IPS-15b (cell line): ENCODE data around the gene YPEL2.

ENCODE experiments used
- H3K27me3 ChIP-seq: one replicate; pipeline ENCODE4 v1.6.1; 2013; ENCODE audit warnings: low read length; ENCODE audit not compliant: control insufficient read depth, insufficient read depth
- H3K36me3 ChIP-seq: one replicate; pipeline ENCODE4 v1.6.1; 2013; ENCODE audit warnings: low read length; ENCODE audit not compliant: control insufficient read depth, insufficient read depth
- H3K4me1 ChIP-seq: one replicate; pipeline ENCODE4 v1.6.1; 2013; ENCODE audit warnings: mild to moderate bottlenecking, low read length; ENCODE audit not compliant: control insufficient read depth, insufficient read depth
- H3K4me3 ChIP-seq: one replicate; pipeline ENCODE4 v1.5.1; 2013; ENCODE audit warnings: low read depth, low read length
- H3K9ac ChIP-seq: one replicate; pipeline ENCODE4 v1.6.1; 2013; ENCODE audit warnings: low read depth, mild to moderate bottlenecking, low read length
- H3K9me3 ChIP-seq: one replicate; pipeline ENCODE4 v1.6.1; 2013; ENCODE audit warnings: mild to moderate bottlenecking, low read length; ENCODE audit not compliant: control insufficient read depth, insufficient read depth

The YPEL2 gene

DNA sequence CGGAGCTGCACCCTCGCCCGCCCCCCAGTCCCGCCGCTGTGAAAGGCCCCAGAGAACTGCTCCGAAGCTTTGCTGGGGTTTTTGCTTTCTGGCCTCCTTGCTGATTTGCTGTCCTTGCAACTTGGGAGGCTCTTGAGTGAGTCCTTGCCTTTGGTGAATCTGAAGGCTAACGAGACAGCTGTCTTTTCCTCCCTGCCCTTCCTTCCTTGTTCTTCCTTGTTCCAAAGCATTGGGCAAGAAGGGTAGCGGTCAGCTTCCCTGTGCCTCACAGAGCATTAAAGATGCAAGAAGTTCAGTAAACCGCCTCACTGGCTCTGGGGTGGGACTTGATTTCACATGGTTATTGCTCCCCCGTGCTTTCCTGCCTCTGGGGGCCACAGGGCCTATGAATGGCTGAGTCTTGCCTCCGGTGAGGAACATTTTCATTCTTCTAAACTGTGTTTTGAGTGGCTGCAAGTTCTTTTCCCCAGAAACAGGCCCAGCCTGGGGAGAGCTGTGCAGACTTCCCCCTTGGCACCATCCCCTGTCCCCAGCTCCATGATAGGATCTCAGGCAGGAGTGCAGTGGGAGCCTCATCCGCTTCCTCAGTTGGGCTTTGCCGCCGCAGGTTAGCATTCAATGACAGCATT, 1.4 kb downstream of the YPEL2 start:
- Histone ChIP-seq H3K36me3 (no peaks in the 10 kb centered on the region), H3K9ac (peak overlapping the region; percentile 28), H3K9me3 (no peaks in the 10 kb centered on the region), H3K4me1 (peaks cover 15% of the 10 kb centered on the region), H3K4me3 (peak overlapping the region; percentile 63), H3K27me3 (peaks cover 20% of the 10 kb centered on the region)

DNA sequence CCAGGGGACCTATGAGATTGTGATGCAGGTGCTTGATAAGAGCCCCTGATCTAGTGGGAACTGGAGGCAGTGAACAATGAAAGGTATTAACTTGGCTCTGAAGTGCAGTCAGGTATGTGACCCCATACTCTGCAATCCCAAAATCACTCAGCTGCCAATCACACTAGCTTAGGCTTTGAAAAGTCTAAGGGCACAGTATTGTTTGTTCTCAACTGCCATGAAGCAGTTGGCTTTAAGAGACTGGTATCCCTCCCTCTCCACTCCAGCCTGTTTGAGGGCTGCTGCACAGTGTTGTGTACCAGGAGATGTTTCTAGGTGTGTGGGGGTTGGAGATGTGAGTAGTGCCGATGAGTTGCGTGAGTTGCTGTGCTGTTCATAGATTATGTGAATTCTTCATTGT, 2.4 kb downstream of the YPEL2 start:
- H3K27me3 ChIP-seq, result peaks cover 20% of the 10 kb centered on the region
- no peaks in the 10 kb centered on the region for H3K9me3 ChIP-seq
- H3K4me3 ChIP-seq, result no peak overlapping the region
- peaks cover 15% of the 10 kb centered on the region for H3K4me1 ChIP-seq
- H3K36me3 ChIP-seq, result no peaks in the 10 kb centered on the region
- H3K9ac ChIP-seq, result no peak overlapping the region

DNA sequence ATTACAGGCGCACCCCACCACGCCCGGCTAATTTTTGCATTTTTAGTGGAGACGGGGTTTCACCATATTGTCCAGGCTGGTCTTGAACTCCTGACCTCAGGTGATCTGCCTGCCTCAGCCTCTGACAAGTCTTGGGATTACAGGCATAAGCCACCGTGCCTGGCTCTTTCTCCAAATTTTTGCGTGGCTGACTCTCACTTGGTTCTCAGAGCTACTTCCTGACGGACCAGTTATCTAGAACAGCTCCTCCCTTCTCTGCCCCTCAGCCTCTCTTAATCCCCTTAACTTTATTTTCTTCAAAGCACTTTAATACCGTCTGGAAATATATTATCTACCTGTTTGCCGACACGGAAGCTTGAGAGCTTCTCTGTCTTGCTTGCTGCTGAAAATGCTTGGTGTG, 4.2 kb downstream of the YPEL2 start:
- Histone ChIP-seq H3K4me3 (no peak overlapping the region), H3K9ac (no peak overlapping the region)

DNA sequence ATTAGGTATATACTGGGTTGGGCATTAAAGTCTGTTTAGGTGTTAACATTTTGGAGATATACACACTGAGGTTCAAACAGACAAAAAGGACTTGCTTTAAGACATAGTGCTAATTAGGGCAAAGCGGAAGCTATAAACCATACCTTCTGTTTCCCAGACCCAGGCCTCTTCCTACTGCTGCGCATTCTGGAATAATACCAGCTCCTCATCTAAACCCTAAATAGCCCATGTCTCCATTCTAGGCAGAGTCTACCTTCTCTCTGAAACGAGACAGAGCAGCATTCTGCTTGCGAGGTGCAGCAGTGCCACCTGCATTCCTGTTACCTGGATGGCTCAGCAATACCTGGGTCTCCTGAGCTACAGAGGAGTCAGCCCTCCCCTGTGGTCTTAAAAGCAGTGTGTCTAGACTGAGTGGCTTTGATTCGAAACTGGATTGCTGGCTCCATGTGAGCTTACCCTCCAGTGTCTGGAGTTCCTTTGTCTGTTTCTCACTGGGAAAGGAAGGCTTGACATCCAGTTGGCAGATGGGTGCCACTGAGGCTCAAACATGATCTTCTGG, 6.4 kb downstream of the YPEL2 start:
- Histone ChIP-seq H3K4me3 (no peak overlapping the region), H3K9ac (no peak overlapping the region), H3K9me3 (no peaks in the 10 kb centered on the region), H3K27me3 (peaks cover 15% of the 10 kb centered on the region), H3K36me3 (no peaks in the 10 kb centered on the region), H3K4me1 (peaks cover 3% of the 10 kb centered on the region)

More for the DNA sequence above, 4.2 kb downstream of the YPEL2 start:
- Histone ChIP-seq H3K36me3 (no peaks in the 10 kb centered on the region), H3K9me3 (no peaks in the 10 kb centered on the region), H3K4me1 (peaks cover 3% of the 10 kb centered on the region), H3K27me3 (peaks cover 20% of the 10 kb centered on the region)

DNA sequence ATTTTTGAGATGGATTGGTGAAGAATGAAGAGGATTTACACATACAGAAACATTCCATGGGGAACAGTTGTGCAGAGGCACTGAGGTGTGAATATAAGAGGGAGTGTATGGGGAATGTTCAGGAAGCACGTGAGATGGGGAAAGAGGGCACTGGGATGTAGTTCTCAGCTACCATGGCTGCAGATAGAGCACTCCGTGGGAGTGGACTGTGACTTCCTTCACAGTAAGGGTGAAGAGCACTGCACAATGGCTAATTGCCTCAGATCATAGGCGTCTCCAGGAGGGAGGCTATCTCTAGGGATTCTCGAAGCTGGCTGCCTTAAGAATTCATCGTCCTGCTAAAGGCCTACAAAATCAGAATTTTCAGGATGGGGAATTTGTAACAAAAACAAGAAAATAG, 7.0 kb downstream of the YPEL2 start:
- peaks cover 8% of the 10 kb centered on the region for H3K27me3 ChIP-seq
- H3K36me3 ChIP-seq, result no peaks in the 10 kb centered on the region
- no peaks in the 10 kb centered on the region for H3K9me3 ChIP-seq
- H3K9ac ChIP-seq, result no peak overlapping the region
- no peaks in the 10 kb centered on the region for H3K4me1 ChIP-seq
- no peak overlapping the region for H3K4me3 ChIP-seq

DNA sequence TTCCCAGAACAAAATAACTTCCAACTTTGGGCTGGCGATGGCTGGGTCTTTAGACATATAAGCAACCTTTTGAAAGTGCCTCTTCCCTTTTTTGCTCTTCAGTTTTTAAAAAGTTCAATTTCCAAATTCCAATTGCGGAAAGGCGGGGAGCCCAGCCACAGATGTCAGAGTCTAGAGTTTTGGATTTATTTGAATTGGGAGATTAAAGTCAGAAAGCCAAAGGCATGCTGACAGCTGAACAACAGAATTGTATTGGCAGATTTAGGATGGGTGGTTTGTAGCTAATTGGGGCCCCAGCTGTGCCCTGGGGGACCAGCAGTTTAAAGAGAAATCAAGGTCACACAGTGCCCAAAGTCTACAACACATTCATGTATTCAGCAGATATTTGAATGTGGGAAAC, 10.5 kb downstream of the YPEL2 start:
- Histone ChIP-seq H3K9ac (no peak overlapping the region), H3K9me3 (no peaks in the 10 kb centered on the region), H3K4me1 (no peaks in the 10 kb centered on the region), H3K27me3 (no peaks in the 10 kb centered on the region), H3K36me3 (no peaks in the 10 kb centered on the region), H3K4me3 (no peak overlapping the region)

DNA sequence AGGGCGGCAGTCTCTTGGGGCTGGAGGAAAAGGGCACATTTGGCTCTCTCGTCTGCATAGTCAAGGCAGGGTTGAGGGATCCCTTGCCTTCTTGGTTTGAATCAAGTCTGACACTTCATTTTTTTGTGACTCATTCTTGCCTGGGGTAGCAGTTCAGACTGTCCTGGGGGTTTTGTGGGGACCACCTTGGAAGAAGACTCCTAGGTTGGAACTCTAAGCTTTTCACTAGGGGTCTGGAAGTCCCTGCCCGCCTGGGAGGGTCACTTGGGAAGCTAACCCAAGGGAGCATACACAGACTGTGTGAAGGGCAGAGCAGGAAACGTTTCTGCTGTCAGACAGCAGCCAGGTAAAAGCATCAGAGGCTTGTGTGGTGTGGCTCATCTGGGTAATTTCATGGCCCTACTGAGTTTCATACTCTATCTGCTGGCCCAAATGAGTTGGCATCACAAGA, 11.3 kb downstream of the YPEL2 start:
- Histone ChIP-seq H3K9ac (no peak overlapping the region), H3K27me3 (no peaks in the 10 kb centered on the region), H3K9me3 (no peaks in the 10 kb centered on the region), H3K4me3 (no peak overlapping the region), H3K4me1 (no peaks in the 10 kb centered on the region), H3K36me3 (no peaks in the 10 kb centered on the region)

DNA sequence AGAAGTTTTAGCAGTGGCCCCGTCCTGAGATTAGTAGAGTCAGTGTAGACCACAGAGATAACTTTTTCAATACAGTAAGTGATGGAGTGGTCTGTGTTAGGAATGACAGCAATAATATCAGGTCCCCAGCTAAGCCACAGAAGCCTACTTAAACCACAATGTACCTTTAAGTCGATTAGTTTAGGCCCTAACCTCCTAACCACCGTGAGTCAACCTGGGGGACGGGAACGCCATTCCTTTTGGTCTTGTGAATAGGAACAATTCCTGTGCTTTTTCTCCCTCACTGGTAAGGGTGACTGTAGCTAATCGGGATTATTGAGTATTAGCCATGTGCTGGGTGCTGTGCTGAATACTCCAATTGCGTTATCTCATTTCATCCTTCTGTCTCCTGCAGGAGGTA, 14.0 kb downstream of the YPEL2 start:
- no peak overlapping the region for H3K9ac ChIP-seq
- H3K36me3 ChIP-seq, result no peaks in the 10 kb centered on the region
- no peaks in the 10 kb centered on the region for H3K27me3 ChIP-seq
- no peaks in the 10 kb centered on the region for H3K4me1 ChIP-seq
- no peaks in the 10 kb centered on the region for H3K9me3 ChIP-seq
- H3K4me3 ChIP-seq, result no peak overlapping the region

DNA sequence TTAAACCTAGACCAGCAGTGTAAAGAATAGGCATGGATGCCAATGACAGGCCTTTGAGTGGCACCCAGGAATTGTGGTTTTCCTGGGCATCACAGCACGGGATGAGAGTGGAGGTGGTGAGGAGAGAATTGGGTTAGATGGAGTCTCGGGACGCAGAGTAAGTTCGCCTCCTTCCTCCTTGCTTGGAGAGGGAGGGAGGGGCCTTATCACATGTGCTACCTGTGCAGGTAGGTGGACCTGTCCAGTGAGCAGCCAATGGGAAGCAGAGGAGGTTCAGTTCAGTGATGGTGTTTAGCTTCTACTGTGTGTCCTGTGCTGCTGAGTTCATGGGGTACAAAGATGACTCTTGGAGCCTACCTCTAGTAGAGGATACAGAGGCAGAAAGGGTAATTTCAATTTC, 14.9 kb downstream of the YPEL2 start:
- no peak overlapping the region for H3K9ac ChIP-seq
- no peaks in the 10 kb centered on the region for H3K36me3 ChIP-seq
- no peaks in the 10 kb centered on the region for H3K27me3 ChIP-seq
- H3K9me3 ChIP-seq, result no peaks in the 10 kb centered on the region
- H3K4me1 ChIP-seq, result no peaks in the 10 kb centered on the region
- no peak overlapping the region for H3K4me3 ChIP-seq

DNA sequence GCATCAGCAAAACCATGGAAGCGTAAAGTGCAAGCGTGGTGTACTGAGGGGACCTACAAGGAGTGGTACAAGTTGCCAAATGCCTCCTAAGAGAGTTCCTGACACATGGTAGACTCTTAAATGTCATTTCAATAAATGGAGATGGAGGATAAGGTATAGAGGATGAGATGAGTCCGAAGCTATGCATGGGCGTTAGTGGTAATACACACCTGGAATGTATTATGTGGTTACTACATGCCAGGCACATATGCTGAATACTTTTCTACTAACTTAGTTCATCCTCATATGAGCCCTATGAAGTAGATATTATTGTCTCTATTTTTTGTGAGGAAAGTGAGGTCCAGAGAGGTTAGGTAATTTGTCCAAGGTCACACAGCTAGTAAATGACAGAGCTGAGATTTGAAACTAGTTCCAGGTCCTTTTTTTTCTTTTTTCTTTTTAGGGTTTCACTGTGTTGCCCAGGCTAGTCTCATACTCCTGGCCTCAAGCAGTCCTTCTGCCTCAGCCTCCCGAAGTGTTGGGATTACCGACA, 15.5 kb downstream of the YPEL2 start:
- Histone ChIP-seq H3K9me3 (no peaks in the 10 kb centered on the region), H3K9ac (no peak overlapping the region), H3K4me3 (no peak overlapping the region), H3K27me3 (no peaks in the 10 kb centered on the region), H3K36me3 (no peaks in the 10 kb centered on the region), H3K4me1 (no peaks in the 10 kb centered on the region)

DNA sequence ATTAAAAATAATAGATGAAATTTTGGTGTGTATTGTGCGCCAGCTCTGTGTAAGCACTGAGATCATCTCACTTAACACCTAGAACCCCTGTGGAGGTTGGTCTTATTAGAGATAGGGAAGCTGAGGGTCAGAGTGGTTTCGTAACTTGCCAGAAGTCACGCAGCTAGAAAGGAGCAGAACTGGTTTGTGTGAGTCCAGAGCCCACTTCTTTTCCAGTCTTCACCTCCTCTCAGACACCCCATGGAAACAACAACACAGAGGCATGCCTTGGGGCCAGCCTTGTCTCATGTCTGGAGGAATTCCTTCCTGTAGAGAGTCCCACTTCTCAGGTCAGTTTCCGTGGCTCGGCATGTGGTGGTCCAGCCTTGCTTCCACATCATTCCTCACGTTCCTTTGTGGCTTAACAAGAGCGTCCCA, 16.5 kb downstream of the YPEL2 start:
- Histone ChIP-seq H3K9me3 (no peaks in the 10 kb centered on the region), H3K36me3 (no peaks in the 10 kb centered on the region), H3K4me3 (no peak overlapping the region), H3K9ac (no peak overlapping the region), H3K27me3 (no peaks in the 10 kb centered on the region), H3K4me1 (no peaks in the 10 kb centered on the region)

DNA sequence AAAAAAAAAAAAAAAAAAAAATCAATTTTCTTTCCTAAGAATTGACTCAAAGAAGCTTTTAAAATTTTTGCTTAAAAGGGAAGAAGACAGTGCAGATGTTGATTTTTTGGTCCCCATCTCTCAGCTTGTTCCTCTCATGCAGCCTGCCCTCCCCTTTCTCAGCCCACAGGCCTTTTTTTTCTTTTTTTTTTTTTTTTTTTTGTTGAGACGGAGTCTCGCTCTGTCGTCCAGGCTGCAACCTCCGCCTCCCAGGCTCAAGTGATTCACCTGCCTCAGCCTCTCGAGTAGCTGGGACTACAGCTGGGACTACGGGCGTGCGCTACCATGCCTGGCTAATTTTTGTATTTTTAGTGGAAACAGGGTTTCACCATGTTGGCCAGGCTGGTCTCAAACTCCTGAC, 17.7 kb downstream of the YPEL2 start:
- no peaks in the 10 kb centered on the region for H3K9me3 ChIP-seq
- no peaks in the 10 kb centered on the region for H3K36me3 ChIP-seq
- H3K4me1 ChIP-seq, result peaks cover 5% of the 10 kb centered on the region
- H3K27me3 ChIP-seq, result no peaks in the 10 kb centered on the region
- H3K4me3 ChIP-seq, result no peak overlapping the region
- no peak overlapping the region for H3K9ac ChIP-seq
